K562 (cell line): ENCODE results near the gene RXRB. TPM values are rescaled to one million over a fixed set of nuclear protein-coding genes. Genes with fewer than 3 reads are reported as not detected.

ENCODE experiments used
- ETV1 ChIP-seq: fragments of 450-650 bp; conservative IDR thresholded peaks from 2 replicates; pipeline ENCODE4 v1.6.1; 2016; ENCODE audit warnings: missing genetic modification characterization, control low read depth, low read depth, missing compliant biosample characterization
- ETV5 ChIP-seq: sonication (generic); formaldehyde crosslinking; IDR thresholded peaks from 2 replicates; pipeline ENCODE4 v1.4.0; 2020; ENCODE audit warnings: low read depth, mild to moderate bottlenecking, missing genetic modification reagents
- FOXP4 ChIP-seq: sonication (generic); formaldehyde crosslinking; IDR thresholded peaks from 2 replicates; pipeline ENCODE4 v1.8.0; 2022; ENCODE audit warnings: mild to moderate bottlenecking, missing genetic modification reagents, borderline replicate concordance
- GABPA ChIP-seq: fragments of 200-800 bp; sonication (Bioruptor generic); conservative IDR thresholded peaks from 2 replicates; pipeline ENCODE4 v1.6.1; 2016; ENCODE audit warnings: low read depth, missing genetic modification characterization, missing compliant biosample characterization
- IRF2 ChIP-seq: sonication (generic); formaldehyde crosslinking; IDR thresholded peaks from 2 replicates; pipeline ENCODE4 v1.8.1; 2022; ENCODE audit warnings: mild to moderate bottlenecking, missing genetic modification reagents
- KDM2B ChIP-seq: fragments of 250-450 bp; sonication (Bioruptor Pico); IDR thresholded peaks from 2 replicates; pipeline ENCODE4 v1.8.0; 2021; ENCODE audit warnings: mild to moderate bottlenecking, moderate library complexity
- KLF16 ChIP-seq: IDR thresholded peaks from 2 replicates; pipeline ENCODE4 v1.6.1; 2016; ENCODE audit warnings: antibody characterized with exemption
- MEIS2 ChIP-seq: fragments of 450-650 bp; IDR thresholded peaks from 2 replicates; pipeline ENCODE4 v1.6.1; 2014; ENCODE audit warnings: mild to moderate bottlenecking; ENCODE audit not compliant: partially characterized antibody
- NR4A1 ChIP-seq, 2 experiments: fragments of 250-450 bp in 1 of 2; fragments of 450-650 bp in 1 of 2; sonication (Bioruptor Pico) in 1 of 2; IDR thresholded peaks; 2 replicates each; pipeline versions ENCODE4 v1.4.0 to v1.6.1; 2016 to 2020; ENCODE audit warnings: mild to moderate bottlenecking in 2 of 2, missing compliant biosample characterization in 1 of 2, missing genetic modification characterization in 1 of 2, moderate library complexity in 1 of 2
- PKNOX1 ChIP-seq: fragments of 450-650 bp; IDR thresholded peaks from 2 replicates; pipeline ENCODE4 v1.6.1; 2016
- PML ChIP-seq: IDR thresholded peaks from 2 replicates; pipeline ENCODE4 v1.6.1; 2012; ENCODE audit warnings: low read length, inconsistent platforms
- RUNX1 ChIP-seq: sonication (generic); IDR thresholded peaks from 2 replicates; pipeline ENCODE4 v1.6.1; 2016; ENCODE audit warnings: antibody characterized with exemption, low read depth
- SMARCA5 ChIP-seq: fragments of 450-650 bp; IDR thresholded peaks from 2 replicates; pipeline ENCODE4 v1.6.1; 2016
- SOX6 ChIP-seq: fragments of 450-650 bp; IDR thresholded peaks from 2 replicates; pipeline ENCODE4 v1.6.1; 2014; ENCODE audit warnings: mild to moderate bottlenecking
- STAG1 ChIP-seq: sonication (generic); formaldehyde crosslinking; IDR thresholded peaks from 2 replicates; pipeline ENCODE4 v1.5.0; 2020; ENCODE audit warnings: missing genetic modification reagents, borderline replicate concordance
- ZFX ChIP-seq: sonication (generic); formaldehyde crosslinking; IDR thresholded peaks from 2 replicates; pipeline ENCODE4 v1.8.0; 2022; ENCODE audit warnings: mild to moderate bottlenecking, missing genetic modification reagents, moderate library complexity
- ZNF232 ChIP-seq: sonication (generic); formaldehyde crosslinking; IDR thresholded peaks from 2 replicates; pipeline ENCODE4 v1.8.0; 2022; ENCODE audit warnings: mild to moderate bottlenecking, missing genetic modification reagents
- ZNF584 ChIP-seq: fragments of 200-800 bp; sonication (Bioruptor generic); IDR thresholded peaks from 2 replicates; pipeline ENCODE4 v1.6.1; 2016; ENCODE audit warnings: low read depth, mild to moderate bottlenecking, missing genetic modification characterization, missing compliant biosample characterization
- polyA plus RNA-seq, 8 experiments: library from polyadenylated mRNA; depleted of rRNA in 4 of 8; stranded (reverse) in 5 of 8; unstranded in 3 of 8; fragments of >200 nt; fragmentation: Nextera tagmentation in 2 of 8; fragmentation: Illumina TruSeq in 1 of 8; extraction: Ambion mirVana in 2 of 8; extraction: Trizol in 1 of 8; gene quantifications; 2 replicates each; pipeline versions ENCODE4 v1.2.1 to v1.2.3, GENCODE V29; 2011 to 2014; ENCODE audit warnings: inconsistent platforms in 1 of 8, missing spikeins in 1 of 8
- total RNA-seq, 7 experiments: library from RNA; depleted of rRNA in 6 of 7; stranded (reverse); fragments of >200 nt in 6 of 7; fragmentation: Illumina TruSeq in 2 of 7; extraction: Trizol in 2 of 7; gene quantifications; 2 replicates each; pipeline versions ENCODE4 v1.2.1 to v1.2.3, GENCODE V29; 2011 to 2021; ENCODE audit warnings: low replicate concordance in 1 of 7
- TF ChIP-seq, protein P1 (sequence below): sonication (generic); IDR thresholded peaks from 2 replicates; pipeline ENCODE4 v1.6.1; 2016
- TF ChIP-seq, protein P2 (sequence below): fragments of 450-650 bp; formaldehyde crosslinking; IDR thresholded peaks from 2 replicates; pipeline ENCODE4 v1.4.0; 2020; ENCODE audit warnings: mild to moderate bottlenecking, mixed read lengths
- TF ChIP-seq, protein P3 (sequence below), 2 experiments: IDR thresholded peaks in 1 of 2; conservative IDR thresholded peaks in 1 of 2; 2 replicates each; pipeline ENCODE4 v1.6.1; 2016; ENCODE audit warnings: low read depth in 2 of 2, mild to moderate bottlenecking in 1 of 2, missing compliant biosample characterization in 1 of 2, missing genetic modification characterization in 1 of 2, moderate library complexity in 1 of 2

The RXRB gene
- total and polyA plus RNA-seq, 9 of the 15 experiments (the other 6 are each of a cell fraction or from before 2014, with no cell fraction given) = 0.76 to 35.5 (median 18.4) TPM

DNA sequence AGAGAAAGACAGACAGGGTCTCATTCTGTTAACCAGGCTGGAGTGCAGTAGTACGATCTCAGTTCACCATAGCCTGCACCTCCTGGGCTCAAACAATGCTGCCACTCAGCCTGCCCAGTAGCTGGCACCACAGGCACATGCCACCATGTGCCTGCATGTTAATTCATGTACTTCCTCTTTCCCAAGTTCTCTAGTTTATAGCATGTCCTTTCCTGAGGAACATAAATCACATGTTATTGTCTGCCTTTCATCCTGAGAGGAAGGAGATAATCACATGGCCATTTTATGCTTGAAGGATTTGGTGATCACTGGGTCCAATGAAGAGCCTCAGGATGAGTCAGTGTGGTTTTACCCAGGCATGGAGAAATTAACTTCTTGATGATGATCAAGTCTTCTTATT, 56.1 kb downstream of the RXRB start (continued):
- TF ChIP-seq, protein P1, sequence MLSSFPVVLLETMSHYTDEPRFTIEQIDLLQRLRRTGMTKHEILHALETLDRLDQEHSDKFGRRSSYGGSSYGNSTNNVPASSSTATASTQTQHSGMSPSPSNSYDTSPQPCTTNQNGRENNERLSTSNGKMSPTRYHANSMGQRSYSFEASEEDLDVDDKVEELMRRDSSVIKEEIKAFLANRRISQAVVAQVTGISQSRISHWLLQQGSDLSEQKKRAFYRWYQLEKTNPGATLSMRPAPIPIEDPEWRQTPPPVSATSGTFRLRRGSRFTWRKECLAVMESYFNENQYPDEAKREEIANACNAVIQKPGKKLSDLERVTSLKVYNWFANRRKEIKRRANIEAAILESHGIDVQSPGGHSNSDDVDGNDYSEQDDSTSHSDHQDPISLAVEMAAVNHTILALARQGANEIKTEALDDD = no peak
- TF ChIP-seq, protein P2, sequence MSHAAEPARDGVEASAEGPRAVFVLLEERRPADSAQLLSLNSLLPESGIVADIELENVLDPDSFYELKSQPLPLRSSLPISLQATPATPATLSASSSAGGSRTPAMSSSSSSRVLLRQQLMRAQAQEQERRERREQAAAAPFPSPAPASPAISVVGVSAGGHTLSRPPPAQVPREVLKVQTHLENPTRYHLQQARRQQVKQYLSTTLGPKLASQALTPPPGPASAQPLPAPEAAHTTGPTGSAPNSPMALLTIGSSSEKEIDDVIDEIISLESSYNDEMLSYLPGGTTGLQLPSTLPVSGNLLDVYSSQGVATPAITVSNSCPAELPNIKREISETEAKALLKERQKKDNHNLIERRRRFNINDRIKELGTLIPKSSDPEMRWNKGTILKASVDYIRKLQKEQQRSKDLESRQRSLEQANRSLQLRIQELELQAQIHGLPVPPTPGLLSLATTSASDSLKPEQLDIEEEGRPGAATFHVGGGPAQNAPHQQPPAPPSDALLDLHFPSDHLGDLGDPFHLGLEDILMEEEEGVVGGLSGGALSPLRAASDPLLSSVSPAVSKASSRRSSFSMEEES = peak; percentile 27; the same call in 1 of the 2 replicates
- TF ChIP-seq KDM2B (CRISPR knock-in tag) = no peak
- TF ChIP-seq STAG1 = no peak
- TF ChIP-seq NR4A1 (CRISPR knock-in tag; IDR thresholded peaks at IDR 0.05) = no peak
- no peak for TF ChIP-seq NR4A1 (tag; IDR thresholded peaks at IDR 0.05)
- TF ChIP-seq SOX6 = peak; percentile 15; the same call in 1 of the 2 replicates
- 0 out of 2 replicates have a peak, but pooled peaks have one; percentile 20 for TF ChIP-seq GABPA (tag)
- TF ChIP-seq IRF2 (CRISPR knock-in tag) = no peak
- peak; percentile 91 for TF ChIP-seq MEIS2
- TF ChIP-seq ZNF584 (CRISPR knock-in tag) = no peak
- TF ChIP-seq ZFX (CRISPR knock-in tag) = no peak
- no peak for TF ChIP-seq PML
- no peak for TF ChIP-seq ETV1 (tag)
- peak; percentile 75; the same call in 1 of the 2 replicates for TF ChIP-seq PKNOX1
- TF ChIP-seq ZNF232 (CRISPR knock-in tag) = no peak
- no peak for TF ChIP-seq RUNX1
- TF ChIP-seq, protein P3, sequence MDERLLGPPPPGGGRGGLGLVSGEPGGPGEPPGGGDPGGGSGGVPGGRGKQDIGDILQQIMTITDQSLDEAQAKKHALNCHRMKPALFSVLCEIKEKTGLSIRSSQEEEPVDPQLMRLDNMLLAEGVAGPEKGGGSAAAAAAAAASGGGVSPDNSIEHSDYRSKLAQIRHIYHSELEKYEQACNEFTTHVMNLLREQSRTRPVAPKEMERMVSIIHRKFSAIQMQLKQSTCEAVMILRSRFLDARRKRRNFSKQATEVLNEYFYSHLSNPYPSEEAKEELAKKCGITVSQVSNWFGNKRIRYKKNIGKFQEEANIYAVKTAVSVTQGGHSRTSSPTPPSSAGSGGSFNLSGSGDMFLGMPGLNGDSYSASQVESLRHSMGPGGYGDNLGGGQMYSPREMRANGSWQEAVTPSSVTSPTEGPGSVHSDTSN (CRISPR knock-in tag; IDR thresholded peaks at IDR 0.05; ENCODE audit: low read depth) = no peak
- TF ChIP-seq, protein P3 (tag; conservative IDR thresholded peaks at IDR 0.05; ENCODE audit: low read depth) = peak; percentile 86
- no peak for TF ChIP-seq ETV5 (CRISPR knock-in tag)
- no peak for TF ChIP-seq SMARCA5
- no peak for TF ChIP-seq KLF16
- no peak for TF ChIP-seq FOXP4 (CRISPR knock-in tag)
